ENCODE data around the gene KRTAP16-1. TPM values are rescaled to one million over a fixed set of nuclear protein-coding genes. Genes with fewer than 3 reads are reported as not detected.

KRTAP16-1 gene
- total RNA-seq, 1 donor from 2014 or later: not detected

GRCh38 chr17:41264599-41264998 is 44.5 kb downstream of the KRTAP16-1 start:
- intact Hi-C loops (cut with micrococcal nuclease): no loop called here
- no peaks in the 10 kb centered on the region for H3K36me3 ChIP-seq
- no peak overlapping the region for H3K27ac ChIP-seq (replicated peaks)
- no peak for DNase-seq
- H3K27me3 ChIP-seq (ENCODE audit: low read depth): peaks cover 43% of the 10 kb centered on the region
- TF ChIP-seq CTCF (IDR thresholded peaks at IDR 0.05; ENCODE audit: borderline replicate concordance): no peak
- H3K4me3 ChIP-seq: no peak overlapping the region
- H3K4me1 ChIP-seq: no peaks in the 10 kb centered on the region
- H3K9me3 ChIP-seq (replicated peaks): no peaks in the 10 kb centered on the region

- intact Hi-C loops (cut with micrococcal nuclease): no loop called here
- DNase-seq: no peak
- Histone ChIP-seq H3K9me3 (replicated peaks) (no peaks in the 10 kb centered on the region), H3K4me1 (no peaks in the 10 kb centered on the region), H3K36me3 (no peaks in the 10 kb centered on the region), H3K27ac (replicated peaks) (no peak overlapping the region), H3K4me3 (no peak overlapping the region), H3K27me3 (ENCODE audit: low read depth) (peaks cover 57% of the 10 kb centered on the region)
- no peak for TF ChIP-seq CTCF (IDR thresholded peaks at IDR 0.05; ENCODE audit: borderline replicate concordance)
Observed at GRCh38 chr17:41263212-41263611, 45.9 kb downstream of the KRTAP16-1 start.

- no peak for DNase-seq
- Histone ChIP-seq H3K4me3 (no peak overlapping the region), H3K27ac (replicated peaks) (no peak overlapping the region), H3K27me3 (ENCODE audit: low read depth) (peaks cover 87% of the 10 kb centered on the region), H3K36me3 (no peaks in the 10 kb centered on the region), H3K9me3 (replicated peaks) (no peaks in the 10 kb centered on the region), H3K4me1 (no peaks in the 10 kb centered on the region)
- intact Hi-C loops (cut with micrococcal nuclease): no loop called here
- no peak for TF ChIP-seq CTCF (IDR thresholded peaks at IDR 0.05; ENCODE audit: borderline replicate concordance)
Observed at GRCh38 chr17:41258406-41258805, 50.7 kb downstream of the KRTAP16-1 start.

Other genes starting within 250 kb of the KRTAP16-1 start
- not detected for gene KRTAP2-3, start 249.2 kb downstream of the KRTAP16-1 start, total RNA-seq
- gene KRTAP2-4, start 243.4 kb downstream of the KRTAP16-1 start, total RNA-seq: not detected
- not detected for gene KRTAP4-7, start 225.2 kb downstream of the KRTAP16-1 start, total RNA-seq
- gene KRTAP4-8, start 211.2 kb downstream of the KRTAP16-1 start, total RNA-seq: not detected
- gene KRTAP4-16, start 207.1 kb downstream of the KRTAP16-1 start, total RNA-seq: not detected
- not detected for gene KRTAP4-9, start 203.9 kb downstream of the KRTAP16-1 start, total RNA-seq
- not detected for gene KRTAP4-11, start 190.9 kb downstream of the KRTAP16-1 start, total RNA-seq
- gene KRTAP4-12, start 185.1 kb downstream of the KRTAP16-1 start, total RNA-seq: not detected
- gene KRTAP4-6, start 168.8 kb downstream of the KRTAP16-1 start, total RNA-seq: not detected
- gene KRTAP4-5, start 159.5 kb downstream of the KRTAP16-1 start, total RNA-seq: not detected
- not detected for gene KRTAP4-4, start 148.6 kb downstream of the KRTAP16-1 start, total RNA-seq
- gene KRTAP4-3, start 141.1 kb downstream of the KRTAP16-1 start, total RNA-seq: not detected
- gene KRTAP4-2, start 131.1 kb downstream of the KRTAP16-1 start, total RNA-seq: not detected
- gene KRTAP4-1, start 124.4 kb downstream of the KRTAP16-1 start, total RNA-seq: not detected
- gene KRTAP9-1, start 119.4 kb downstream of the KRTAP16-1 start, total RNA-seq: not detected
- not detected for gene KRTAP9-2, start 82.7 kb downstream of the KRTAP16-1 start, total RNA-seq
- gene KRTAP9-3, start 76.9 kb downstream of the KRTAP16-1 start, total RNA-seq: not detected
- gene KRTAP9-8, start 71.3 kb downstream of the KRTAP16-1 start, total RNA-seq: not detected
- gene KRTAP9-4, start 59.6 kb downstream of the KRTAP16-1 start, total RNA-seq: not detected
- not detected for gene KRTAP9-9, start 53.9 kb downstream of the KRTAP16-1 start, total RNA-seq
- gene KRTAP9-6, start 43.9 kb downstream of the KRTAP16-1 start, total RNA-seq: not detected
- gene KRTAP9-7, start 33.6 kb downstream of the KRTAP16-1 start, total RNA-seq: not detected
- not detected for gene KRTAP29-1, start 6.5 kb downstream of the KRTAP16-1 start, total RNA-seq
- not detected for gene KRTAP17-1, start 6.4 kb upstream of the KRTAP16-1 start, total RNA-seq
- not detected for gene KRT33A, start 41.5 kb upstream of the KRTAP16-1 start, total RNA-seq
- not detected for gene KRT33B, start 60.5 kb upstream of the KRTAP16-1 start, total RNA-seq
- not detected for gene KRT34, start 73.0 kb upstream of the KRTAP16-1 start, total RNA-seq
- gene KRT31, start 88.3 kb upstream of the KRTAP16-1 start, total RNA-seq: not detected
- not detected for gene KRT37, start 115.3 kb upstream of the KRTAP16-1 start, total RNA-seq
- gene KRT38, start 131.7 kb upstream of the KRTAP16-1 start, total RNA-seq: not detected
- gene KRT32, start 158.1 kb upstream of the KRTAP16-1 start, total RNA-seq: 0.22 TPM
- not detected for gene KRT35, start 171.8 kb upstream of the KRTAP16-1 start, total RNA-seq
- gene KRT36, start 180.6 kb upstream of the KRTAP16-1 start, total RNA-seq: not detected
- gene KRT13, start 196.3 kb upstream of the KRTAP16-1 start, total RNA-seq: not detected
- not detected for gene KRT15, start 209.6 kb upstream of the KRTAP16-1 start, total RNA-seq
- gene KRT19, start 219.0 kb upstream of the KRTAP16-1 start, total RNA-seq: 0.60 TPM